HEK293 (cell line): ENCODE data around the gene EDA2R.

ENCODE experiments used
- CTCF ChIA-PET: fragments of 350-600 bp; formaldehyde crosslinking; extraction: SDS; loops from one replicate; lab custom pipeline; 2021; ENCODE audit warnings: antibody characterized with exemption; lab: Yijun Ruan, JAX
- POLR2A ChIA-PET: fragments of 300-600 bp; formaldehyde crosslinking; extraction: SDS; loops from one replicate; lab custom pipeline; 2020; ENCODE audit warnings: antibody characterized with exemption, inconsistent platforms; lab: Yijun Ruan, JAX
- H3K27ac ChIP-seq: fragments of 200-500 bp; sonication (Bioruptor generic); 2 replicates; pipeline ENCODE4 v1.5.1; 2014; ENCODE audit warnings: low read depth, low read length, control low read depth, inconsistent platforms; ENCODE audit errors: extremely low read depth
- H3K36me3 ChIP-seq, 2 experiments: fragments of 200-500 bp in 1 of 2; sonication (Bioruptor generic) in 1 of 2; 1 replicate in 1 of 2; 2 replicates in 1 of 2; pipeline ENCODE4 v1.5.1; 2014 to 2017; ENCODE audit warnings: inconsistent platforms in 2 of 2, low read length in 2 of 2; ENCODE audit not compliant: control insufficient read depth in 2 of 2, insufficient read depth in 1 of 2
- H3K4me1 ChIP-seq: fragments of 200-500 bp; sonication (Bioruptor generic); 2 replicates; pipeline ENCODE4 v1.5.1; 2014; ENCODE audit warnings: mild to moderate bottlenecking, low read length, inconsistent platforms; ENCODE audit not compliant: control insufficient read depth, insufficient read depth
- H3K4me3 ChIP-seq: 2 replicates; pipeline ENCODE4 v1.5.1; 2011; ENCODE audit warnings: low read depth, mild to moderate bottlenecking, control low read depth, low read length, moderate library complexity
- H3K9me3 ChIP-seq: fragments of 200-500 bp; sonication (Bioruptor generic); 2 replicates; pipeline ENCODE4 v1.5.1; 2014; ENCODE audit warnings: low read depth, low read length, inconsistent platforms; ENCODE audit not compliant: control insufficient read depth, insufficient read depth
- PRDM10 ChIP-seq: fragments of 450-650 bp; formaldehyde crosslinking; IDR thresholded peaks from 2 replicates; pipeline ENCODE4 v1.5.1; 2016; ENCODE audit warnings: missing biosample characterization, missing genetic modification characterization
- REPIN1 ChIP-seq: fragments of 450-650 bp; formaldehyde crosslinking; IDR thresholded peaks from 2 replicates; pipeline ENCODE4 v1.5.1; 2017; ENCODE audit warnings: missing biosample characterization, missing genetic modification characterization, low read depth
- SCRT1 ChIP-seq: fragments of 450-650 bp; formaldehyde crosslinking; IDR thresholded peaks from 2 replicates; pipeline ENCODE4 v1.5.1; 2016; ENCODE audit warnings: missing biosample characterization, missing genetic modification characterization, borderline replicate concordance
- SETDB1 ChIP-seq: IDR thresholded peaks from one replicate; pipeline ENCODE4 v1.6.1; 2017; ENCODE audit warnings: mild to moderate bottlenecking, low read length, moderate library complexity, mixed read lengths; ENCODE audit not compliant: insufficient read length
- TCF7L2 ChIP-seq: IDR thresholded peaks from 2 replicates; pipeline ENCODE4 v1.6.1; 2011; ENCODE audit warnings: low read depth, mild to moderate bottlenecking, inconsistent platforms, low read length, moderate library complexity, borderline replicate concordance
- ZBTB1 ChIP-seq: fragments of 450-650 bp; formaldehyde crosslinking; IDR thresholded peaks from 2 replicates; pipeline ENCODE4 v1.5.1; 2016; ENCODE audit warnings: missing biosample characterization, missing genetic modification characterization
- ZBTB49 ChIP-seq: fragments of 450-650 bp; formaldehyde crosslinking; IDR thresholded peaks from 2 replicates; pipeline ENCODE4 v1.5.1; 2016; ENCODE audit warnings: missing biosample characterization, missing genetic modification characterization, low read depth
- ZFP69B ChIP-seq: fragments of 450-650 bp; formaldehyde crosslinking; IDR thresholded peaks from 2 replicates; pipeline ENCODE4 v1.5.1; 2016; ENCODE audit warnings: missing biosample characterization, missing genetic modification characterization
- ZNF133 ChIP-seq: fragments of 450-650 bp; formaldehyde crosslinking; IDR thresholded peaks from 2 replicates; pipeline ENCODE4 v1.5.1; 2016; ENCODE audit warnings: missing biosample characterization, missing genetic modification characterization
- ZNF19 ChIP-seq: fragments of 450-650 bp; formaldehyde crosslinking; IDR thresholded peaks from 2 replicates; pipeline ENCODE4; 2016; ENCODE audit warnings: missing biosample characterization, missing genetic modification characterization, low read depth
- ZNF391 ChIP-seq: fragments of 450-650 bp; formaldehyde crosslinking; IDR thresholded peaks from 2 replicates; pipeline ENCODE4 v1.5.1; 2016; ENCODE audit warnings: low read depth, missing biosample characterization, missing genetic modification characterization, borderline replicate concordance
- ZNF501 ChIP-seq: fragments of 450-650 bp; formaldehyde crosslinking; IDR thresholded peaks from 2 replicates; pipeline ENCODE4 v1.5.1; 2016; ENCODE audit warnings: missing biosample characterization, missing genetic modification characterization
- ZNF548 ChIP-seq: fragments of 450-650 bp; formaldehyde crosslinking; IDR thresholded peaks from 2 replicates; pipeline ENCODE4 v1.5.1; 2016; ENCODE audit warnings: missing biosample characterization, missing genetic modification characterization
- ZNF621 ChIP-seq: fragments of 450-650 bp; formaldehyde crosslinking; IDR thresholded peaks from 2 replicates; pipeline ENCODE4 v1.5.1; 2017; ENCODE audit warnings: missing biosample characterization, missing genetic modification characterization
- ZNF623 ChIP-seq: fragments of 450-650 bp; formaldehyde crosslinking; IDR thresholded peaks from 2 replicates; pipeline ENCODE4 v1.5.1; 2016; ENCODE audit warnings: missing biosample characterization, missing genetic modification characterization
- ZNF677 ChIP-seq: fragments of 450-650 bp; IDR thresholded peaks from 2 replicates; pipeline ENCODE4 v1.5.0; 2018; ENCODE audit warnings: missing biosample characterization, mild to moderate bottlenecking, missing genetic modification characterization, moderate library complexity
- ZNF776 ChIP-seq: fragments of 450-650 bp; formaldehyde crosslinking; IDR thresholded peaks from 2 replicates; pipeline ENCODE4 v1.5.0; 2017; ENCODE audit warnings: missing biosample characterization, missing genetic modification characterization, borderline replicate concordance
- ZNF830 ChIP-seq: fragments of 450-650 bp; IDR thresholded peaks from 2 replicates; pipeline ENCODE4 v1.5.0; 2018; ENCODE audit warnings: missing biosample characterization, missing genetic modification characterization, low read depth, mild to moderate bottlenecking, moderate library complexity
- ZSCAN18 ChIP-seq: fragments of 450-650 bp; formaldehyde crosslinking; IDR thresholded peaks from 2 replicates; pipeline ENCODE4 v1.5.1; 2016; ENCODE audit warnings: missing biosample characterization, missing genetic modification characterization

The EDA2R gene

GRCh38 chrX:66602381-66602938 lies 36.4 kb downstream of the EDA2R start (continued):
- TF ChIP-seq PRDM10 (no peak), ZNF133 (tag by site-specific recombination) (no peak), ZBTB49 (no peak), SCRT1 (tag by site-specific recombination) (no peak), ZNF621 (tag by site-specific recombination) (no peak)

- POLR2A ChIA-PET, result no interaction called here
- H3K9me3 ChIP-seq, result no peaks in the 10 kb centered on the region; the same call in 1 of the 2 replicates
Observed at GRCh38 chrX:66601522-66601921, 37.4 kb downstream of the EDA2R start.

More at GRCh38 chrX:66601522-66601921, 37.4 kb downstream of the EDA2R start:
- Histone ChIP-seq H3K4me3 (no peak overlapping the region), H3K27ac (no peak overlapping the region), H3K4me1 (no peaks in the 10 kb centered on the region), H3K36me3 (peaks cover 0 to 86% of the 10 kb centered on the region in 2 experiments; a peak in 1 of 3 replicates)
- TF ChIP-seq ZNF501 (tag by site-specific recombination) (no peak), SETDB1 (no peak), ZNF623 (tag by site-specific recombination) (no peak), ZNF677 (tag by site-specific recombination) (no peak), ZNF830 (no peak), ZNF548 (no peak), ZFP69B (tag by site-specific recombination) (no peak), REPIN1 (tag by site-specific recombination) (no peak), ZNF391 (tag by site-specific recombination) (no peak), TCF7L2 (no peak), ZBTB49 (no peak), ZSCAN18 (tag by site-specific recombination) (no peak), ZNF19 (tag by site-specific recombination) (no peak), ZBTB1 (tag by site-specific recombination) (no peak), ZNF776 (tag by site-specific recombination) (no peak)
- CTCF ChIA-PET, result no interaction called here
